K562 (cell line): ENCODE results near the gene KIF5A. TPM values are rescaled to one million over a fixed set of nuclear protein-coding genes. Genes with fewer than 3 reads are reported as not detected.

Experiments
- ATF7 ChIP-seq: fragments of 450-650 bp; IDR thresholded peaks from 2 replicates; pipeline ENCODE4 v1.7.1; 2014; ENCODE audit warnings: mild to moderate bottlenecking, moderate library complexity
- COPS2 ChIP-seq: fragments of 450-650 bp; conservative IDR thresholded peaks from 2 replicates; pipeline ENCODE4 v1.6.1; 2016; ENCODE audit warnings: mild to moderate bottlenecking, moderate library complexity
- DPF2 ChIP-seq: fragments of 450-650 bp; IDR thresholded peaks from 2 replicates; pipeline ENCODE4 v1.6.1; 2016
- GABPB1 ChIP-seq: sonication (generic); formaldehyde crosslinking; IDR thresholded peaks from 2 replicates; pipeline ENCODE4 v1.8.0; 2022; ENCODE audit warnings: mild to moderate bottlenecking, missing genetic modification reagents
- KAT2B ChIP-seq: IDR thresholded peaks from one replicate; pipeline ENCODE4 v1.6.1; 2012; ENCODE audit warnings: low read depth, mild to moderate bottlenecking, control low read depth, inconsistent platforms, low read length, moderate library complexity
- NR2C2 ChIP-seq, 2 experiments: fragments of 200-800 bp in 1 of 2; sonication (Bioruptor generic) in 1 of 2; sonication (generic) in 1 of 2; formaldehyde crosslinking in 1 of 2; IDR thresholded peaks; 2 replicates each; pipeline versions ENCODE4 v1.6.1 to v1.8.0; 2016 to 2022; ENCODE audit warnings: mild to moderate bottlenecking in 1 of 2, missing compliant biosample characterization in 1 of 2, missing genetic modification characterization in 1 of 2, missing genetic modification reagents in 1 of 2
- RNF2 ChIP-seq: sonication (generic); IDR thresholded peaks from 2 replicates; pipeline ENCODE4 v1.6.1; 2016
- TGIF2 ChIP-seq: sonication (generic); formaldehyde crosslinking; IDR thresholded peaks from 2 replicates; pipeline ENCODE4 v1.8.1; 2022; ENCODE audit warnings: mild to moderate bottlenecking, missing genetic modification reagents, moderate library complexity
- YY1 ChIP-seq, 3 experiments: IDR thresholded peaks; 2 replicates each; pipeline ENCODE4 v1.6.1; 2011; ENCODE audit warnings: low read length in 2 of 3, mild to moderate bottlenecking in 2 of 3, moderate library complexity in 2 of 3, borderline replicate concordance in 1 of 3, control low read depth in 1 of 3, low read depth in 1 of 3; ENCODE audit not compliant: insufficient read depth in 3 of 3, insufficient replicate concordance in 2 of 3, control insufficient read depth in 1 of 3, insufficient read length in 1 of 3; ENCODE audit errors: extremely low read depth in 1 of 3
- ZNF395 ChIP-seq: fragments of 200-800 bp; sonication (Bioruptor generic); IDR thresholded peaks from 2 replicates; pipeline ENCODE4 v1.6.1; 2017; ENCODE audit warnings: missing genetic modification characterization, missing compliant biosample characterization
- ZNF449 ChIP-seq: fragments of 250-450 bp; sonication (Bioruptor Pico); IDR thresholded peaks from 2 replicates; pipeline ENCODE4 v1.8.0; 2022; ENCODE audit warnings: moderate library complexity, mild to moderate bottlenecking, inconsistent platforms
- polyA plus RNA-seq, 8 experiments: library from polyadenylated mRNA; depleted of rRNA in 4 of 8; stranded (reverse) in 5 of 8; unstranded in 3 of 8; fragments of >200 nt; fragmentation: Nextera tagmentation in 2 of 8; fragmentation: Illumina TruSeq in 1 of 8; extraction: Ambion mirVana in 2 of 8; extraction: Trizol in 1 of 8; gene quantifications; 2 replicates each; pipeline versions ENCODE4 v1.2.1 to v1.2.3, GENCODE V29; 2011 to 2014; ENCODE audit warnings: inconsistent platforms in 1 of 8, missing spikeins in 1 of 8
- total RNA-seq, 7 experiments: library from RNA; depleted of rRNA in 6 of 7; stranded (reverse); fragments of >200 nt in 6 of 7; fragmentation: Illumina TruSeq in 2 of 7; extraction: Trizol in 2 of 7; gene quantifications; 2 replicates each; pipeline versions ENCODE4 v1.2.1 to v1.2.3, GENCODE V29; 2011 to 2021; ENCODE audit warnings: low replicate concordance in 1 of 7
- TF ChIP-seq, protein P1 (sequence below): sonication (generic); formaldehyde crosslinking; IDR thresholded peaks from 2 replicates; pipeline ENCODE4 v1.8.0; 2022; ENCODE audit warnings: mild to moderate bottlenecking, missing genetic modification reagents, borderline replicate concordance
- TF ChIP-seq, protein P2 (sequence below): sonication (generic); formaldehyde crosslinking; IDR thresholded peaks from 2 replicates; pipeline ENCODE4 v1.8.0; 2022; ENCODE audit warnings: missing genetic modification reagents, mild to moderate bottlenecking, borderline replicate concordance
- TF ChIP-seq, protein P3 (sequence below): sonication (generic); formaldehyde crosslinking; IDR thresholded peaks from 2 replicates; pipeline ENCODE4 v1.8.1; 2023; ENCODE audit warnings: mild to moderate bottlenecking, missing genetic modification reagents
- TF ChIP-seq, protein P4 (sequence below): fragments of 450-650 bp; formaldehyde crosslinking; IDR thresholded peaks from 2 replicates; pipeline ENCODE4 v1.4.0; 2020; ENCODE audit warnings: mild to moderate bottlenecking, moderate library complexity

The KIF5A gene
- total and polyA plus RNA-seq, 9 of the 15 experiments (the other 6 are each of a cell fraction or from before 2014, with no cell fraction given), result 3.4 to 17.7 (median 8.0) TPM

DNA sequence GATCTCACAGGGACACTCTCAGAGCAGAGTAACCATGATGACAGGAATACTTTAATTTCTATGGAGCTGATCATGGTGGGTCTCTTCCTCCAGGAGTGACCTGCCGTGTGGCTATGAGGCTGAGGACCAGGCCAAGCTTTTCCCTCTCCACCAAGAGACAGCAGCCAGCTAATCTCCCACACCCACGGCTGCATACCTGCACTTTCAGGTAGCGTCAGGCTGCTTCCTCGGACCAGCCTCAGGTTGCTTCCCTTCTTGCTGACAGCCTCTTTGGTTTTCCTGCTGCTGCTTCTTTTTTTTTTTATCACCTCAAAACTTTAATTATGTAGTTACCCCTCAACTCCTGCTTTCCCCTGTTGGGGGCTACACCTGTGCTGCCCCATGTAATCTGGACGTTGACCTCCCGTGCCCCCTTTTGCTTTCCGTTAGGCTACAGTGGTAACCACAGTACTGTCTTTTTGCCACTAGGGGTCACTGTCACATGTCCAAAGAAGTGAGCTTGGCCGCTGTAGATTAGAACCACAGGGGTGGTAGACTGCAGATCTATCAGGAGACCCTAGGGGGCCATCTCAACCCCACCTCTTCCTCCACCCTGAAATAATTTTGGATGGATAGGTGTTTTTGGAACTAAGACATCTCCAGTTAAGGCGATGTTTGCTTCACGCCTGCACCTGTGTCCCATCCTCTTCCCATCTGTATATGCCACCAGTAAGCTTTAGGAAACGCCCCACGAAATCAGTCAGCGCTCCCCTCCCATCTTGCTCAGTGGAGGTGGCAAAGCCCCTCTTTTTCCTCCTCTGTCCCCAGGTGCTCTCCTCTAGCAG lies 33.4 kb downstream of the KIF5A start (continued):
- TF ChIP-seq, protein P1, sequence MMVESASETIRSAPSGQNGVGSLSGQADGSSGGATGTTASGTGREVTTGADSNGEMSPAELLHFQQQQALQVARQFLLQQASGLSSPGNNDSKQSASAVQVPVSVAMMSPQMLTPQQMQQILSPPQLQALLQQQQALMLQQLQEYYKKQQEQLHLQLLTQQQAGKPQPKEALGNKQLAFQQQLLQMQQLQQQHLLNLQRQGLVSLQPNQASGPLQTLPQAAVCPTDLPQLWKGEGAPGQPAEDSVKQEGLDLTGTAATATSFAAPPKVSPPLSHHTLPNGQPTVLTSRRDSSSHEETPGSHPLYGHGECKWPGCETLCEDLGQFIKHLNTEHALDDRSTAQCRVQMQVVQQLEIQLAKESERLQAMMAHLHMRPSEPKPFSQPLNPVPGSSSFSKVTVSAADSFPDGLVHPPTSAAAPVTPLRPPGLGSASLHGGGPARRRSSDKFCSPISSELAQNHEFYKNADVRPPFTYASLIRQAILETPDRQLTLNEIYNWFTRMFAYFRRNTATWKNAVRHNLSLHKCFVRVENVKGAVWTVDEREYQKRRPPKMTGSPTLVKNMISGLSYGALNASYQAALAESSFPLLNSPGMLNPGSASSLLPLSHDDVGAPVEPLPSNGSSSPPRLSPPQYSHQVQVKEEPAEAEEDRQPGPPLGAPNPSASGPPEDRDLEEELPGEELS (CRISPR knock-in tag), result no peak
- TF ChIP-seq YY1 (IDR thresholded peaks at IDR 0.05; ENCODE audit: borderline replicate concordance in 1 of 3, control insufficient read depth in 1 of 3, extremely low read depth in 1 of 3, insufficient read depth in 3 of 3, insufficient read length in 1 of 3, insufficient replicate concordance in 2 of 3, low read depth in 1 of 3, low read length in 2 of 3), result no peak
- TF ChIP-seq, protein P2, sequence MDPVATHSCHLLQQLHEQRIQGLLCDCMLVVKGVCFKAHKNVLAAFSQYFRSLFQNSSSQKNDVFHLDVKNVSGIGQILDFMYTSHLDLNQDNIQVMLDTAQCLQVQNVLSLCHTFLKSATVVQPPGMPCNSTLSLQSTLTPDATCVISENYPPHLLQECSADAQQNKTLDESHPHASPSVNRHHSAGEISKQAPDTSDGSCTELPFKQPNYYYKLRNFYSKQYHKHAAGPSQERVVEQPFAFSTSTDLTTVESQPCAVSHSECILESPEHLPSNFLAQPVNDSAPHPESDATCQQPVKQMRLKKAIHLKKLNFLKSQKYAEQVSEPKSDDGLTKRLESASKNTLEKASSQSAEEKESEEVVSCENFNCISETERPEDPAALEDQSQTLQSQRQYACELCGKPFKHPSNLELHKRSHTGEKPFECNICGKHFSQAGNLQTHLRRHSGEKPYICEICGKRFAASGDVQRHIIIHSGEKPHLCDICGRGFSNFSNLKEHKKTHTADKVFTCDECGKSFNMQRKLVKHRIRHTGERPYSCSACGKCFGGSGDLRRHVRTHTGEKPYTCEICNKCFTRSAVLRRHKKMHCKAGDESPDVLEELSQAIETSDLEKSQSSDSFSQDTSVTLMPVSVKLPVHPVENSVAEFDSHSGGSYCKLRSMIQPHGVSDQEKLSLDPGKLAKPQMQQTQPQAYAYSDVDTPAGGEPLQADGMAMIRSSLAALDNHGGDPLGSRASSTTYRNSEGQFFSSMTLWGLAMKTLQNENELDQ (CRISPR knock-in tag), result no peak
- TF ChIP-seq, protein P3, sequence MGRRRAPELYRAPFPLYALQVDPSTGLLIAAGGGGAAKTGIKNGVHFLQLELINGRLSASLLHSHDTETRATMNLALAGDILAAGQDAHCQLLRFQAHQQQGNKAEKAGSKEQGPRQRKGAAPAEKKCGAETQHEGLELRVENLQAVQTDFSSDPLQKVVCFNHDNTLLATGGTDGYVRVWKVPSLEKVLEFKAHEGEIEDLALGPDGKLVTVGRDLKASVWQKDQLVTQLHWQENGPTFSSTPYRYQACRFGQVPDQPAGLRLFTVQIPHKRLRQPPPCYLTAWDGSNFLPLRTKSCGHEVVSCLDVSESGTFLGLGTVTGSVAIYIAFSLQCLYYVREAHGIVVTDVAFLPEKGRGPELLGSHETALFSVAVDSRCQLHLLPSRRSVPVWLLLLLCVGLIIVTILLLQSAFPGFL, result no peak
- TF ChIP-seq GABPB1 (CRISPR knock-in tag), result no peak
- no peak; the same call in 1 of the 2 replicates for TF ChIP-seq ATF7
- no peak for TF ChIP-seq NR2C2 (CRISPR knock-in tag; IDR thresholded peaks at IDR 0.05)
- no peak for TF ChIP-seq NR2C2 (tag; IDR thresholded peaks at IDR 0.05)
- no peak for TF ChIP-seq TGIF2
- TF ChIP-seq KAT2B, result no peak
- TF ChIP-seq DPF2, result 0 out of 2 replicates have a peak, but pooled peaks have one; percentile 26
- TF ChIP-seq, protein P4, sequence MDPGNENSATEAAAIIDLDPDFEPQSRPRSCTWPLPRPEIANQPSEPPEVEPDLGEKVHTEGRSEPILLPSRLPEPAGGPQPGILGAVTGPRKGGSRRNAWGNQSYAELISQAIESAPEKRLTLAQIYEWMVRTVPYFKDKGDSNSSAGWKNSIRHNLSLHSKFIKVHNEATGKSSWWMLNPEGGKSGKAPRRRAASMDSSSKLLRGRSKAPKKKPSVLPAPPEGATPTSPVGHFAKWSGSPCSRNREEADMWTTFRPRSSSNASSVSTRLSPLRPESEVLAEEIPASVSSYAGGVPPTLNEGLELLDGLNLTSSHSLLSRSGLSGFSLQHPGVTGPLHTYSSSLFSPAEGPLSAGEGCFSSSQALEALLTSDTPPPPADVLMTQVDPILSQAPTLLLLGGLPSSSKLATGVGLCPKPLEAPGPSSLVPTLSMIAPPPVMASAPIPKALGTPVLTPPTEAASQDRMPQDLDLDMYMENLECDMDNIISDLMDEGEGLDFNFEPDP (CRISPR knock-in tag), result no peak
- no peak for TF ChIP-seq ZNF449 (CRISPR knock-in tag)
- no peak for TF ChIP-seq RNF2
- no peak for TF ChIP-seq COPS2
- no peak for TF ChIP-seq ZNF395
